Inferior parietal cortex (tissue), 1 donor: Measurements from ENCODE around the gene PRDM16.
A peak's percentile ranks its signal among the peaks of the same experiment; 100 is the strongest.

Experiments
- DNase-seq: peaks from one replicate; pipeline ENCODE4 v3.0.0-alpha.2; 2016; ENCODE audit errors: extremely low spot score

PRDM16 gene

GRCh38 chr1:3122311-3122710, 53.3 kb downstream of the PRDM16 start:
- no peak for DNase-seq

GRCh38 chr1:3124246-3124645, 55.2 kb downstream of the PRDM16 start:
- no peak for DNase-seq

- no peak for DNase-seq
Measured at GRCh38 chr1:3125078-3125477, 56.1 kb downstream of the PRDM16 start.

- DNase-seq = peak; percentile 7
Measured at GRCh38 chr1:3125546-3126368, 56.8 kb downstream of the PRDM16 start.

- no peak for DNase-seq
Measured at GRCh38 chr1:3126756-3127678, 58.0 kb downstream of the PRDM16 start.

GRCh38 chr1:3127738-3128137, 58.7 kb downstream of the PRDM16 start:
- no peak for DNase-seq

- DNase-seq = no peak
Measured at GRCh38 chr1:3128431-3129132, 59.6 kb downstream of the PRDM16 start.

- DNase-seq = no peak
Measured at GRCh38 chr1:3129133-3129490, 60.1 kb downstream of the PRDM16 start.

GRCh38 chr1:3130268-3130667, 61.3 kb downstream of the PRDM16 start:
- DNase-seq = no peak

GRCh38 chr1:3132660-3133059, 63.7 kb downstream of the PRDM16 start:
- no peak for DNase-seq

GRCh38 chr1:3133686-3134085, 64.7 kb downstream of the PRDM16 start:
- DNase-seq = no peak

GRCh38 chr1:3134381-3135072, 65.5 kb downstream of the PRDM16 start:
- DNase-seq = no peak

GRCh38 chr1:3135073-3135702, 66.2 kb downstream of the PRDM16 start:
- DNase-seq = no peak

GRCh38 chr1:3135744-3136455, 66.9 kb downstream of the PRDM16 start:
- no peak for DNase-seq

GRCh38 chr1:3136532-3136931, 67.5 kb downstream of the PRDM16 start:
- DNase-seq = no peak

- no peak for DNase-seq
Measured at GRCh38 chr1:3137111-3138100, 68.4 kb downstream of the PRDM16 start.

- no peak for DNase-seq
Measured at GRCh38 chr1:3138623-3139151, 69.7 kb downstream of the PRDM16 start.

GRCh38 chr1:3139451-3139852, 70.4 kb downstream of the PRDM16 start:
- no peak for DNase-seq

GRCh38 chr1:3139871-3140361, 70.9 kb downstream of the PRDM16 start:
- DNase-seq = no peak
